Measurements from ENCODE around the gene LSM12.
"Not testable (repeated sequence)": the region's sequence is repeated elsewhere in the genome, so short reads cannot be mapped to it uniquely, and the experiment has no call there.

Gene LSM12

DNA sequence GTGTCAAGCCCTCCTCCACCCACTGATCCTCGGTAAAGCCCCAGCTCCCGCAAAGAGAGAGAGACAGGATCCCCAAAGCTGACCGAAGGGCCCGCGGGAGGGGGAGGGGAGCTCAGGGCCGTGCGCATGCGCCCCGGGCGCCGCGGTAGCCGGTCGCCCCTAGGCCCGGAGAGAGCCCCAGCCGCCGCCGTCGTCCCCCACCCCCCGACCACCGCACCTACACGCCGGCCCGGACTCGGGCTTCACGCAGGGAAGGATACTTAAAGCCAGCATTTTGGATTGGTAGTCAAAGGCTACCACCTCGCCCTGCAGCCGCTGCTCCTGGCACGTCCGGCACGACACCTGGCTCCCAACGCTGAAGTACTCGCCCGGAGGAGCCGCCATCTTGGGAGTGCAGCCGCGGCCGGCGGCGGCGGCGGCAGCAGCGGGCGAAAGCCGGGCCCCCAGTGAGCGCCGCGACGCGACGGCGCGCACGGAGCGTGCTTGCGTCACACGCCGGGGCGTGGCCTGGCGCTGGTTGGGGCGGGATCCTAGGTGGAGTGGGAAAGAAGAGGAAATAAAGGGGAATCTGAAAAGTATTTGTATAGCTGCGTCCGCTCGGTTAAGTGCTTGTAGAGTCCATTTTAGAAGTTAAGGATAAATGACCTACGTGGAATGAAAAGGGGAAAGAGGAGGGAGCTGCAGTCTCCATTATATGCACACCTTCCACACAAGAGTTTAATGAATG, at the start of gene LSM12:
LSM12 (minus strand) TSS at position 468 of the 727 bp plus-strand sequence; CDS start at position 384, 84 bp downstream.
- DNase-seq: peak; percentile 84

DNA sequence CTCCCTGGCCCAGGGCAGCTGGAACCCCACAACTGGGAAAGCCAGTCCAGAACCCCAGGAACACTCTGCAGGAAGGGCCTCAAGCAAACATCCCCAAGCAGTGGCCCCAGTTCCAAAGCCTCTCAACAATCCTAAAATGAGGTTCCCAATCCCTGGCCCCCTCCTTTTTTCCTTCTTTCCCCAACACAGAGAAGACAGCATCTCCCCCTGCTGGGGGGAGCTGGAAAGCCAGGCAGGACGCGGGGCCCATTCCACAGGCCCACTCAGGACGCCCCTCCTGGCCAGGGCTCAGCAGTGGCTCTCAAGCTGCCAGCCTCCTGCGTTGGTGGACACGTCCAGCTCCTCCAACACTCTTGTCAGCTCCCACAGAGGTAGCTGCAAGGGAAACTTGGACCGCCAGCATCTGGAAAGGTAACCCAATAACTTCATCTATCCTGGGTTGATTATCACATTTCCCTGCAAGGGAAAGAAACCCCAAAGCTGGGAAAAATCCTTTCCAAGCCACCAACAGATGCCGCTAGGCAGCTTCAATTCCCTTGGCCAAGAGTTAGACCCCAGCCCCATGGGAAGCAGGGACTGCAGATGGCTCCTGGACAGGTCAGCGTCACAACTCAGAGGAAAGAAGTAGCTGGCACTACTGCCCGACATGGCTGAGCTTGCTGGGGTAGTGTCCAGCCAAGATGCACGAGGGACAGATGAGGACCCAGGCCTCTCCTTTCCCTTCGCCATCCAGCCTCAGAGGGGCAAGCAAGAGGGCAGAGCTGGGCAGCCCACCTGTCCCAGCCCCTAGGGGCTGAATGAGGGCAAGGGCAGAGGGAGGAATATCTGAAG, 49.3 kb upstream of the LSM12 start:
- DNase-seq: no peak

DNA sequence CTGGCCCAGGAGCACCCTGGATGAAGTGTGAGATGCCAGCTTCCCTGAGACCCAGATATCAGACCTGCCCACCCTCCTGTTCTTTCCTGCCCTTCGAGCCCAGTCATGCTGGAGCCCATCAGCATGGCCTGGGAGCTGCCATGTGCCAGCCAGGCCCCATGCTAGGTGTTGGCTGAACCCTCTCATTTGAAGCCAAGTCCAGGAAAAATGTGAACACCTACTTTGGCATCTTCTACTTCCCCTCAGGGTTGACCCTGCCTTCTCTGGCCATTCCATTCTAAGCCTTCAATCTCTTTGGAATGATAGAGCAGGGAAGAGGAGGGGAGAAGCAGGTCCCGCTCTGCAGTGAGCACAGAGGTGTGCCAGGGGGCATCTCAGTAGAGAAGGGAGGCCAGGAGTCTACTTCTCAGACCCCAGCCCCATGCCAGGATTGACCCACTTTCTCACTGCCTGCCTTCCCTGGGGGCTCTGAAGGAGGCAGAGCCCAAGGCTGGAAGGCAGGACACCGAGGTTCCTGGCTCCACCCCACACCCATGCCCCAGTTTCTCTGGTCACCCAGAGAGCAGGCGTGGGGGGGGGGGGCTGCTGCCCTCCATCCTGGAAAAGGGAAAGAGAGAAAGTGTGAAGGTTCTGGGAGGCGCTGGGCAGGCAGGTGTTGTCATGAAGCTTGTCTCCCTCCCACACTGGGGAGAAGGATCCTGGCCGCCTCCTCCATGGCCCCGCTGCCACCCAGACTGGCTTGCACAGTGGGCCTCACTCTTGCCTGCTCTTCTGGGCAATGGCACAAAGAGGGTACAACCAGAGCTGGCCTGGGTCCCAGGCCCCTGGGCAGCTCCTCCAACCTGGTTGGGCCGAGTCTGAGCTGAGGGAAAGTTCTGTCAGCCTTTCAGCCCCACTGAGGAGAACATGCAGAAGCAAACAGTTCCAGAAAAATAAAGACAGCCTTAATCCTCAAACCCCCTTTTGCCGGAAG, 47.7 kb upstream of the LSM12 start:
- no peak for DNase-seq

DNA sequence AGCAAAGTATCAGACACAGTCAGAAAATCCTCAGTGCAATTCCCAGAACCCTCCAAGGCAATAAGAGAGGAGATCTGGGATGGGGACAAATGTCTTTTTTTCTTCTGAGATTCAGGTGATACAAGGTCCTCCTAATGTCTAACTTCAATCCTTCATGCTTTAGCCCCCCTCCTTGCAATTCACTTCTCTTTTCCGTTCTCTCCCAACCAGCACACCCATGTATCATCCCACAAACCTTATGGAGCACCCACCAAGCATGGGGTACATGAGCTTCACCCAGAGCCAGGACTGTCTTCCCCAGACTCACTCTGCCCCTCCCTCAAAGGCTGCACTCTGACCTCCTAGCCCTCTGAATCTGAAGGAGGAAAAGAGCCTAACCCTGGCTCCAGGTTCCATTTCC, 46.9 kb upstream of the LSM12 start:
- no peak for DNase-seq

DNA sequence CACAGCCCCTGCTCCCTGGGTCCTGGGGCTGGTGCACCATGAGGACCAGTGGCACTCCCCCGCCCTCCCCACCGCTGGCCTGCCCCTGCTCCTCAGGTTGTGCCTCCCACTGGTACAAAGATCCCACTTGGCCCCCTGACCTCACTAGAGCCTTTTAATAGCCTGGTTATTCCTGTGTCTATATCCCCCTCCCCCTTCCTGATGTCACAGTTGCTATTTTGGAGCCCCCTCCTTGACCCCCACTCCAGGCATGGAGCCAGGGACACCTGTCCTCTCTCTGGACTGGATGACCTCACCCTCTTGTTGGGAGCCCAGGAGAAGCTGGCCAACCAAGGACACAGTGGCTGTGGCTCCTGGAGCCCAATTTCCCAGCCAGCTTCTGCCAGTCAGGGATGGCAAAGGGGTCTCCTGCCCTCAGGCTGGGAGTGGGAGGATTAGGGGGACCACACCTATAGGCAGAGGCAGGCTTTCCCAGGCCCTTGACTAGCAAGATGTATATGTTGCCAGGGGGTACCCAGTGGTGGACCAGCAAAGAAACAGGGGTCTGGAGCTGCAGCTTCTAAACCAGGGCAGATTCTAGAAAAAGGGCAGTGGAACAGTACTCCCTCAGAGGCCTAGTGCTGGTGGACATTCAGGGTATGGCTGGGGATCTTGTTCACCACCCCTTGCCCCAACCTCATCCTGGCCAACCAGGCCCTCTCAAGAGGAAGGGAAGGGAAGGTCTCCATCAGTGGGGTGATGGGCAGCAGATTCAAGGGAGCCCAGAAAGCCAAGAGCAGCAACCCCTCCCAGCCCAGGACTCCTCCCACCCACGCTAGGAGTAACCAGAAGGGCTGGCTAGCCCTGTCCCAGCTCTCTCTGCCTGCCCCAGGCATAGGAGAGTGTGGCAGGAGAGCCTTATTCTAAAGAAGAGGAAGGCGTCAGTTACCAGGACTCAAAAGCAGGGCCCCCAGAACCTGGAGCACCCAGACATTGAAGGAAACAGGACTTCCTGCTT, 46.1 kb upstream of the LSM12 start:
- DNase-seq: no peak

DNA sequence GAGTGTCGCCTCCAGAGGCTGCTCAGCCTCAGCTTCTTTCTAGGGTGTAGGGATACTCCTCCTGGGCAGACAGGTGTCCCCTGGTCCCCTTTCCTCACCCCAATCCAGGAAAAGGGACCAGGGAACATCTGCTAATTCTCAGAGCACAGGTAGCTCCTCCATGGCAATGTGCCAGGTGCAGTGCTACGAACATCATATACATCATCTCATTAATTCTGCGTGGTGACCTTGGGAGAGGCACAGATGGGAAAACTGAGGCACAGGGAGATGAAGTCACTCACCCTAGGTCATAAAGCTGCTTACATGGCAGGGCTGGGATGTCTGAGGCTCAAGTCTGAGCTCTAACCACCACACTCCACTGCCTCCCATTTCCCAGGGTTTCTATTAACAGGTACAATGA, 45.3 kb upstream of the LSM12 start:
- no peak for DNase-seq

DNA sequence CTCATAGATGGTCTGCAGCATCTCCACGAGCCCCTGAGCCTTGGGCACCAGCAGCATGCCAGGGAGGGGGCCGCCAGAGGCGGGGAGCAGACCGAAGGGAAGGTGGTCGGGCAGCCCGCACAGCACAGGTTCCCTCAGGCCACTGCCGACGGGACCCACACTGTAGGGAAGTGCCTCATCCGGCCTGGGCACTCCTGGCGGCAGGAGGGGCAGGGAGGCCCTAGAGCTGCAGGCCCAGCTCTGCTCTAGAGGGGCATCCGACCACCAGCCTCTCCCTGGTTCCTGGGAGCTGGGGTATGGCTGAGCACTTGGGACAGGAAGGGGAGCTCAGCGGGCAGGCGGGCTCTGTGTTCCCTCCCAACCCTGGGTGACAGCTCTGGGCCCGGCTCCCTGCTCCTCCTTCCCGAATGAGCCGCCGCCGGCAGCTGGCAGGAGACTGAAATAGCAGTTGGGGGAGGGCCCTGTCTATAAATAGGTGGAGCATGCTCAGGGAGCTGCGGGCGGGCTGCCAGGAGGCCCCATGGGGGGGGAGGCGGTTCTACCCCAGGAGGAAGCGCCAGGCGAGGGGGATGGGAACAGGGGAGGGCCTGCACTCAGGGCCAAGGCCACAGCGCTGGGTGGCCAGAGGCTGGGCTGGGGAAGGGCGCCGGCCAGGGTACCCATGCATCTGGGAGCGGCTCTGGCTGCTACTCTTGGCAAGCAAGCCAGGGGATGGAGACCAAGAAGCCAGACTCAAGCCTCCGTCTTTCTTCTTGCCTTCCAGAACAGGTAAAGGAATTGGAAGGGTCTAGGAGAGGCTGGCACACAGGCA, 44.6 kb upstream of the LSM12 start:
- DNase-seq: peak; percentile 95

DNA sequence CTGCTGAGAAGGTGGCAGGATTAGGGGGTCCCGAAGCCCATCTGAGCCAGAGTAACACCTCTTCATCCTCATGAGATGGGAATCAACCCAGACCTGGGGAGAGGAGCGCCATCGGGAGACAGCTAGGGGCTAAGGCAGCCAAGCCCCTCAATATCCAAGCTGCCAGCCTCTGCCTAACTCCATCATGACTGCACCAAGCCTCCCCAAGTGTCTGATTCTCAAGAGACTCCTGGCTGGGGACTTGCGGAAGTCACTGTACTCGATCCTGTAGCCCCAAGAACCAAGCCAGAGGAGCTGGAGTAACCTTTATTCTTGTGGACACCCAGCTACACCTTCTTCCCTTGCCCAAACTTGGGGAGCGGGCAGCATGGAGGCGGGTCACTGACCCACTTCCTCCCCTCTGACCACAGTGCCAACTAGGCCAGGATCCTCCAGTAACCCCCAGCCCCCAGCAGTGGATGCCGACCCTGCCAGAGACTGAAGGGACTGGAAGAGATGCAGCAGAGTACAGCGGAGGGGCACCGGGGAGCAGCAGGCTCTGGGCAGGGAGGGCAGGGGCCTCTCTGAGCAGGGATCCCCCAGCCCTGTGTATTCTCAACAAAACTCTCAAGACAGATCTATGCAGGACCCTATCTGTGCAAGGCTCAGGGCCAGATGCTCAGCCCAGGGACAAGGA, 43.7 kb upstream of the LSM12 start:
- no peak for DNase-seq

DNA sequence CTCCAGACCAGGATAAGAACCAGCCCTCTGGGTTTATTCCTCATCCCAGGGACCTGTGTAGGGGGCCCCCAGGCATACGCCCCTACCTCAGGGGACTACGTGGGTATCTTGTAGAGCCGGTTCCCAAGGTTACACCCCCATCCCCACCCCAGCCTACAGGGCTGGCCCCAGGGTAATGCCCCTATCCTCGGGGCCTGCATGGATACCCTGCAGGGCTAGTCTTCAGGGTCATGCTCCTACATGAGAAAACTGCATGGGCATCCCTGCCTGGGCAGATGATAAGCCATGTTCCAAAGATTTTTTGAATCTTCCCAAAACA, 42.8 kb upstream of the LSM12 start:
- no peak for DNase-seq

DNA sequence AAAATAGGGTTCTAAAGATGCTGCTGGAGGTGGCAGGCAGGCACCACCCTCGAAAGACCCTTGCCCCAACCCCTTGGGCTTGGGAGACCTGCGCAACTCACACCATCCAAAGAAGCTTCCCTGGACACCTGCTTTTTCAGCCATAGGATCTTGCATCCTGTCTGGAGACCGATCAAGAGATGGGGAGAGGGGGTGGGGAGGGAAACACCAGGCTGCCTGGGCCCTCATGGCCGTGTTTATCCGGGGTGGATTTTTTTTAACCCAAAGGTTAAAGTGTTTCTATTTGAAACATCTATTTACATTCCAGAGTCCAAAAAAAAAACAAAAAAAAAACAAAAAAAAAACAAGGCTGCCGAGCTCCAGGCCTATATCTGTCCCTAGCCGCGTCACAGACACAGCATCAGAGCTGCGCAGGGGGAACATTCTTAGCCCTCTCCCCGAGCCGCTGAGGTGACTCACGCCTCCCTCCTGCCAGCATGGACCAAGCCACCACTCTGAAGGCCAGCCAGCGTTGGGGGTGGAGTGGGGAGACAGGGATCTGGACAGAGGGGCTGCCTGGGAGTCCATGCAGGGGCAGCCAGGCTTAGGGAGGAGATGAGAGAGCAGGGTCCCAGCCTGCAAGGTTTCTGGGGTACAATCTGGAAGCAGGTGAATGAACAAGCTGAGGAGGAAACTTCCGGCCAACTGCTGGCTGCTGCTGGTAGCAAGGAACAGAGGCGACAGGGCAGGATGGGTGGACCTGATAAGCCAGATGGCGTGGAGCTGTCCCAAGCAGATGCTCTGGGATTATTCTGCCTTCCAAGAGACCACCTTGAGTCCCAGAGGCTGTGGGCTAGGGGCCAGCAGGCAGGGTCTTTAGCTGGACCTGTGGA, 42.2 kb upstream of the LSM12 start:
- DNase-seq: no peak

DNA sequence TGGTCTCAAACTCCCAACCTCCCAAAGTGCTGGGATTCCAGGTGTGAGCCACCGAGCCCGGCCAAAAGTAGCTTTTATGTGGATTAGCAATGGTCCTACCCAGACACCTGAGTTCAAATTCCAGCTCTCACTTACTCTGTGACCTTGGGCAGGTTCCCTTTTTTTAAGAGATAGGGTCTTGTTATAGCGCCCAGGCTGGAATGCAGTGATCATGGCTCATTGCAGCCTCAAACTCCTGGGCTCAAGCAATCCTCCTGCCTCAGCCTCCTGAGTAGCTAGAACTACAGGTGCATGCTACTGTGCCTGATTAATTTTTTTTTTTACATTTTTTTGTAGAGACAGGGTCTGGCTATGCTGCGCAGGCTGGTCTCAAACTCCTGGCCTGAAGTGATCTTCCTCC, 40.3 kb upstream of the LSM12 start:
- DNase-seq: no peak

DNA sequence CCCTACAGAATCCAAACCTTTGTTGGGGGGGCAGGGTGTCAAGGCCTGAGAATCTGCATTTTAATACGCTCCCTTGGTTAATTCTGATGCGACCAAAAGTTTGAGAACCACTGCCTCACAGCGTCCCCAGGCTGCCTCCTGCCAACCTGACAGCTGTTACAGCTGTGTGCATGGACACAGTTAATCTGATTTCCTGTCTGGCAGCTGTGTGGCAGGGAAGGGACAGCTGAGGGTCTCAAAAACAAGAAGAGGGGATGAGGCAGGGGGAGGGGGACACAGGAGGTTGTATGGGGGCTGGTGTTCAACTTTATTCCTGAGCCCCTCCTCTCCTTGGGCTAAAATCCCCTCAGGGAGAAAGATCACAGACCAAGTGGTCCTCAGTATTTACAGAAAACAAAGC, 39.5 kb upstream of the LSM12 start:
- DNase-seq: no peak

DNA sequence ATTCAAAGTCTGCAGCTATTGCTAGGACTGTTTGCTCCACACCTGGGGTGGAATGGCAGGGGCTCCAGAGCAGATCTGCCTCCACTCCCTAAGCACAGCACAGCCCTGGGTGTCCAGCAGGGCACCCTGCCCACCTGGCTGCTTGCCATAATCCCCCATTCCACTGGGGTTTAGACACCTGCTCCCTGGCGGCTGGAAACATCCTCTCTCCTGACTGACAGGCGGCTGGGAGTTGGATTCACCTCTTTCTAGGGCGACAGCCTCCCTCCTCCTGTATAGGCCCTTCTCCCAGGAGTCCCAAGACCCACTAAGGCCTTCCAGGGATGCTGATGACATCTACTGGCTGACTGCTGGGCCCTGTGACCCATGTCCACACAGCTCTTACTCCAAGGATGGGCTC, 39.0 kb upstream of the LSM12 start:
- no peak for DNase-seq

DNA sequence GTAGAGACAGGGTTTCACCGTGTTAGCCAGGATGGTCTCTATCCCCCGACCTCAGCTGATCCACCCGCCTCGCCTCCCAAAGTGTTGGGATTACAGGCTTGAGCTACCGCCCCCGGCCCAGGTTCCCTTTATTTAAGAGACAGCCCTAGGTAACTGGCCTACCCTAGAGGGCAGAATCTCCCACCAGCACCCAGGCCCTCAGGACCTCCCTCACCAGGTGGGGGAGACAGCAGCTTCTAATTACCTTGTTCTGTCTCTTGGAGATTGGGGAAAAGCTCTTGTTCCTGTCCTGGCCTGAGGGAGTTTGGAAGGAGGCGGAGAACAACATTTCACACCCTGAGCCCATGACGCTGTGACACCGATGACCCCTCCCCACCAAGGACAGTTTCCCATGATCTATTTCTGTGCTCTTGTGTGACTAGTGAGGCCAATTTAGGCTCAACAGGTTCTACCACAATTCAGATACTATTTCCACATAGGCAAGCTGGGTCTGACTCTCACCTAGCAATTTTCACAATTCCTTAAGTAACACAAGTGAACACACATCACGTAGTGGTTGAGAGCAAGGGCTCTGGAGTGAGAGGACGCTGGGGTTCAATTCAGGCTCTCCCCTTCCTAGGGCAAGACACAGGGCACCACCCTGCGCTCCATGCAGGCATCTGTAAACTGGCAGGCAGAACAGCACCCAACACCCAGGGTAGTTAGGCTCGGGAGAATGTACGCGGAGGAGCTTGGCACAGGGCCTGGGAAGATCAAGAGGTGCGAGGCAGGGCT, 36.6 kb upstream of the LSM12 start:
- no peak for DNase-seq

DNA sequence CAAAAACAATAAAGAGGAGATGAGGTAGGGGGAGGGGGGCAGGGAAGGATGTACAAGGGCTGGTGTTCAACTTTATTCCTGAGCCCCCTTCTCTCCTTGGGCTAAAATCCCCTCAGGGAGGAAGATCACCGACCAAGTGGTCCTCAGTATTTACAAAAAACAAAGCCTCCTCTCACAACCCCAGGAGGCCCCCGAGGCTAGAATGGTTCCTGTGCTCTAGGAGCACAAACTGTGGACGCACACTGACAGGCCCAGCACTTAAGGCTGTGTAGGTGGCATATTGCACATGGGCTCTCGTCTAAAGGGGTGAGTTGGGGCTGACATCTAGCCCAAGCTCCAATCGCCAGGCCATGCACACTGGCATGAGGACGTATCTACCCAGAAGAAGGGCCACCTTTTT, 35.4 kb upstream of the LSM12 start:
- not testable (repeated sequence) for DNase-seq

DNA sequence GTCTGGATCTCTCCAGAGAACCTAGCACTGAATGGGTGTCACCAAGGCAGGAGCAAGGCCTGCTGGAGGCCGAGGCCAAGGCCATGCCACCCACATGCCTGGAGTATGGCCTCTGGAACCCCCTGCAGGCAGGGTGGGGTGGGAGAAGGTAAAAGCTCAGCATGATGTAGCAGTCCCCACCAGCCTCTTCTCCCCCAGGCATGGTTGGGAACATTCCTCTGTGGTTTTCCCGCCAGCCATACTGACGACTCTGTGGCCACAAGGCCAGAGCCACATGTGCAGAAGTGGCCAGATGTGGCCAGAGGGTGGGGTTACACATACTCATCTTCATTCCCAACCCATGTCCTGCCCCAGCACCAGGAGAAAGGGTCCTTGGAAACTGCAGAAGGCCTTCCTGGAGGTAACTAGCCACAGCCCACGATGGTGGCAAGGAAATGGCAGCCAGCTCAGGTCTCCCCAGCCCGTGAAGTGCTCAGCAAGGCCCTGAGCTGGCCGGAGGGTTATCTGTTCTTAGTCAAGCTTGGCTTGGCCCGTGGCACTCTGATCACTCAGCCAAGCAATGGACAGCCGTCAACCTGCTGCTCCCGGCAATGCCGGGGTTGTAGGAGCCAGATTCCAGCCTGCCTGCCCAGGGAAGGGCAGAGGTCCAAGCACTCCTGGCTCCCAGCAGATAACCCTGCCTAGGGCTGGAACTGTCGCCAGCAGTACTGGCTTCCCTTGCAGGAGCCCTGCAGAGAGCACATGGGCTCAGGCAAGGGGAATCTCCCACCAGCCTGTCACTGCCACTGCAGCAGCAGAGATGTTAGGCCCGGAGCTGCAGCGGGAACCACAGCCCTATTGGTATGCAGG, 30.9 kb upstream of the LSM12 start:
- DNase-seq: no peak

DNA sequence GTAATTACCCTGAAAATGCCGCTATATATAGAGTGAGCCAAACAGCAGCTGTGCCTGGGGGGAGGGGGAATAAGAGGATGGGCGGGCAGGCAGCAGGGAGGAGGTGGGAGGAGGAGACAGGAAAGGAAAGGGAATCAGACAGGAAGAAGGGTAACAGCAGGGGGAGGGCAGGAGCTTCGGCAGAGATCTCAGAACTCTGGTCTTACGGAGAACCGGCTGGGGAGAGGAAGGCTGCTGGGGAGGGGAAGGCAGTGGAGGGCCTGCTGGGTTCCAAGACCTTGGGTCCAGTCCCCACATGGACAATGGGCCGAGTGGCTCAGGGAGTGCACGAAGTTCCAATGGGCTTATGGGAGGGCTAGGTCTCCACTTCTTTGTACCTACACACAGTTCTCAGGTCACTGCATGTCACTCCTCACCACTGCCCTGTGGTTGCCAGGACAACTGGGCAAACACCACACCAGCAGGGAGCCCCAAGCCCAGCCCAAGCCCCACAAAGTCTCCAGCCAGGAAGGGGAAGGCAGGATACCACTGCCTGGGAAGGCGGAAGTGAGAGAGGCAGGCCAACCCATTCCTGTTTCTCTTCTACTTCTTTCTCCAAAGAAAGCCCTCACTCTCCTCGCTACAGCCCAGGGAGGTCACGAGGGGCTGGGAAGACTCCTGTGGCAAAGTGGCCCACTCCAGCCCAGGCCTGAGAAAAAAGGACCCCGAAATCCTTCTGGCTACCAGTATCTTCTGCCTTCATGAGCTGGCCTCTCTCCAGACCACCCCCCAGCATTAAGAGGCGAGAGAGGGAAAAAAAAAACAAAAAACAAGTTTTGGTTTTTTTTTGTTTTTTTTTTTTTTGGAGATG, 29.4 kb upstream of the LSM12 start:
- no peak for DNase-seq

Measured in NCI-H2107 (cell line).